ENCODE results near the gene GLP2R.

The GLP2R gene

GRCh38 chr17:9904277-9905077 lies 78.8 kb downstream of the GLP2R start:
- peak overlapping the region; percentile 5 for H2BK120ac ChIP-seq (ENCODE audit: low read depth, low read length)
- DNase-seq (ENCODE audit: low spot score): no peak

DNA sequence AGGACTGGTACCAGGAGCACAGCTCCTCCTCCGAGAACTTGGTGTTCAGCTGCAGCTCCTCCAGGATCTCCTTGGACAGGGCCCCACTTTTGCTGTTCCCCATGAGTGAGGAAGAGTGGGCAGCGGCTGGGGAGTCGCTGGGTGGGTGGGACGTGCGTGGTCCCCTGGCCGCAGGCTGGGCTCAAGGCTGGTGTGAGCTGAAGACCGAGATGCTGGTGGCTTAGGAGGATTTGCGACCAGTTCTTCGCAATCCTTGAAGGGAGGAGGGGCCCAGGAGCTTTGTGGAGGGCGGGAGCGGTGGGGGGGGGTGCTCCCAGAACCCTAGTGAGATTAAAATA lies 79.3 kb downstream of the GLP2R start, which contains the start of gene RCVRN:
RCVRN (minus strand) TSS at position 194 of the 338 bp plus-strand sequence; CDS start at position 103, 91 bp downstream.
- H3K79me1 ChIP-seq (ENCODE audit: low read depth, low read length): no peaks in the 10 kb centered on the region
- H2AFZ ChIP-seq (ENCODE audit: low read length): no peak within 1 kb of the TSS
- peak within 1 kb of the TSS; percentile 5 for H2BK120ac ChIP-seq (ENCODE audit: low read depth, low read length)
- H3K18ac ChIP-seq (ENCODE audit: low read length): peak within 1 kb of the TSS; percentile 48
- no peak within 1 kb of the TSS for H3K4ac ChIP-seq (ENCODE audit: low read length)
- no peak within 1 kb of the TSS for H2BK12ac ChIP-seq (ENCODE audit: low read length)
- no peak within 1 kb of the TSS for H4K8ac ChIP-seq (ENCODE audit: low read depth, low read length)
- no peaks in the 10 kb centered on the region for H3K27me3 ChIP-seq (ENCODE audit: control insufficient read depth in 3 of 3, insufficient read depth in 3 of 3, low read depth in 1 of 3, low read length in 3 of 3)
- no peaks in the 10 kb centered on the region for H3K36me3 ChIP-seq (replicated peaks in 1 of 2; ENCODE audit: control insufficient read depth in 2 of 2, insufficient read depth in 2 of 2, low read length in 2 of 2)
- H3K9ac ChIP-seq (ENCODE audit: low read depth, low read length, poor library complexity): no peak within 1 kb of the TSS
- peak within 1 kb of the TSS; percentile 4 for H3K14ac ChIP-seq (ENCODE audit: low read length)
- H3K4me1 ChIP-seq (ENCODE audit: control insufficient read depth in 2 of 2, insufficient read depth in 1 of 2, low read depth in 1 of 2, low read length in 2 of 2): peaks cover 0 to 20% of the 10 kb centered on the region in 2 donors
- H3K27ac ChIP-seq (replicated peaks; ENCODE audit: low read length): no peak within 1 kb of the TSS
- no peak for DNase-seq (ENCODE audit: low spot score)
- H2BK5ac ChIP-seq (ENCODE audit: low read length): no peak within 1 kb of the TSS
- no CpG with 5 or more reads among the region's 11 CpGs for WGBS, 2 donors (ENCODE audit: extremely low coverage in 2 of 2, insufficient read length in 2 of 2, insufficient replicate concordance in 1 of 2)
- peak within 1 kb of the TSS; percentile 66 for H2AK5ac ChIP-seq (ENCODE audit: low read depth, low read length)
- no peak within 1 kb of the TSS for H4K91ac ChIP-seq (ENCODE audit: low read depth, low read length, poor library complexity)
- H3K9me3 ChIP-seq (replicated peaks in 1 of 2; ENCODE audit: control insufficient read depth in 2 of 2, insufficient read depth in 1 of 2, low read depth in 1 of 2, low read length in 2 of 2): peaks cover 0 to 2% of the 10 kb centered on the region in 2 donors
- H2BK15ac ChIP-seq (ENCODE audit: low read length): peak within 1 kb of the TSS; percentile 45
- peak within 1 kb of the TSS; percentile 29 for H3K23ac ChIP-seq (ENCODE audit: low read depth, low read length, poor library complexity)
- no peak within 1 kb of the TSS for H3K4me3 ChIP-seq (ENCODE audit: low read length in 2 of 2)
- H3K4me2 ChIP-seq (ENCODE audit: insufficient read depth, low read length, poor library complexity, severe bottlenecking): no peak within 1 kb of the TSS

More at GRCh38 chr17:9904277-9905077, 78.8 kb downstream of the GLP2R start:
- Histone ChIP-seq H2BK15ac (ENCODE audit: low read length) (peak overlapping the region; percentile 45), H4K91ac (ENCODE audit: low read depth, low read length, poor library complexity) (no peak overlapping the region), H3K9ac (ENCODE audit: low read depth, low read length, poor library complexity) (no peak overlapping the region), H2AFZ (ENCODE audit: low read length) (no peak overlapping the region), H3K14ac (ENCODE audit: low read length) (peak overlapping the region; percentile 4), H3K4me1 (ENCODE audit: control insufficient read depth in 2 of 2, insufficient read depth in 1 of 2, low read depth in 1 of 2, low read length in 2 of 2) (peaks cover 0 to 21% of the 10 kb centered on the region in 2 donors), H3K36me3 (replicated peaks in 1 of 2; ENCODE audit: control insufficient read depth in 2 of 2, insufficient read depth in 2 of 2, low read length in 2 of 2) (no peaks in the 10 kb centered on the region), H2BK12ac (ENCODE audit: low read length) (no peak overlapping the region), H3K79me1 (ENCODE audit: low read depth, low read length) (no peaks in the 10 kb centered on the region), H3K4me3 (ENCODE audit: low read length in 2 of 2) (no peak overlapping the region), H3K23ac (ENCODE audit: low read depth, low read length, poor library complexity) (peak overlapping the region; percentile 29), H3K27me3 (ENCODE audit: control insufficient read depth in 3 of 3, insufficient read depth in 3 of 3, low read depth in 1 of 3, low read length in 3 of 3) (no peaks in the 10 kb centered on the region), H3K4me2 (ENCODE audit: insufficient read depth, low read length, poor library complexity, severe bottlenecking) (no peak overlapping the region), H4K8ac (ENCODE audit: low read depth, low read length) (no peak overlapping the region), H2AK5ac (ENCODE audit: low read depth, low read length) (peak overlapping the region; percentile 66), H3K4ac (ENCODE audit: low read length) (no peak overlapping the region), H3K27ac (replicated peaks; ENCODE audit: low read length) (no peak overlapping the region), H2BK5ac (ENCODE audit: low read length) (no peak overlapping the region), H3K18ac (ENCODE audit: low read length) (peak overlapping the region; percentile 48), H3K9me3 (replicated peaks in 1 of 2; ENCODE audit: control insufficient read depth in 2 of 2, insufficient read depth in 1 of 2, low read depth in 1 of 2, low read length in 2 of 2) (peaks cover 0 to 2% of the 10 kb centered on the region in 2 donors)
- WGBS, 2 donors (ENCODE audit: extremely low coverage in 2 of 2, insufficient read length in 2 of 2, insufficient replicate concordance in 1 of 2): no CpG with 5 or more reads among the region's 35 CpGs

GRCh38 chr17:9905902-9906301 lies 80.2 kb downstream of the GLP2R start:
- H3K14ac ChIP-seq (ENCODE audit: low read length): no peak overlapping the region
- no peak overlapping the region for H3K27ac ChIP-seq (replicated peaks; ENCODE audit: low read length)
- H3K9ac ChIP-seq (ENCODE audit: low read depth, low read length, poor library complexity): no peak overlapping the region
- H3K4me2 ChIP-seq (ENCODE audit: insufficient read depth, low read length, poor library complexity, severe bottlenecking): no peak overlapping the region
- H3K36me3 ChIP-seq (replicated peaks in 1 of 2; ENCODE audit: control insufficient read depth in 2 of 2, insufficient read depth in 2 of 2, low read length in 2 of 2): no peaks in the 10 kb centered on the region
- H4K91ac ChIP-seq (ENCODE audit: low read depth, low read length, poor library complexity): no peak overlapping the region
- H2AK5ac ChIP-seq (ENCODE audit: low read depth, low read length): no peak overlapping the region
- H3K9me3 ChIP-seq (replicated peaks in 1 of 2; ENCODE audit: control insufficient read depth in 2 of 2, insufficient read depth in 1 of 2, low read depth in 1 of 2, low read length in 2 of 2): peaks cover 0 to 2% of the 10 kb centered on the region in 2 donors
- DNase-seq (ENCODE audit: low spot score): no peak
- H2BK12ac ChIP-seq (ENCODE audit: low read length): no peak overlapping the region
- no peak overlapping the region for H3K4me3 ChIP-seq (ENCODE audit: low read length in 2 of 2)
- H3K79me1 ChIP-seq (ENCODE audit: low read depth, low read length): no peaks in the 10 kb centered on the region
- H2BK5ac ChIP-seq (ENCODE audit: low read length): no peak overlapping the region
- peaks cover 0 to 18% of the 10 kb centered on the region in 2 donors for H3K4me1 ChIP-seq (ENCODE audit: control insufficient read depth in 2 of 2, insufficient read depth in 1 of 2, low read depth in 1 of 2, low read length in 2 of 2)
- no peak overlapping the region for H3K23ac ChIP-seq (ENCODE audit: low read depth, low read length, poor library complexity)
- no peak overlapping the region for H2AFZ ChIP-seq (ENCODE audit: low read length)
- no peaks in the 10 kb centered on the region for H3K27me3 ChIP-seq (ENCODE audit: control insufficient read depth in 3 of 3, insufficient read depth in 3 of 3, low read depth in 1 of 3, low read length in 3 of 3)
- no CpG with 5 or more reads among the region's 4 CpGs for WGBS, 2 donors (ENCODE audit: extremely low coverage in 2 of 2, insufficient read length in 2 of 2, insufficient replicate concordance in 1 of 2)
- no peak overlapping the region for H3K4ac ChIP-seq (ENCODE audit: low read length)
- no peak overlapping the region for H3K18ac ChIP-seq (ENCODE audit: low read length)
- no peak overlapping the region for H4K8ac ChIP-seq (ENCODE audit: low read depth, low read length)
- no peak overlapping the region for H2BK15ac ChIP-seq (ENCODE audit: low read length)
- H2BK120ac ChIP-seq (ENCODE audit: low read depth, low read length): no peak overlapping the region

DNA sequence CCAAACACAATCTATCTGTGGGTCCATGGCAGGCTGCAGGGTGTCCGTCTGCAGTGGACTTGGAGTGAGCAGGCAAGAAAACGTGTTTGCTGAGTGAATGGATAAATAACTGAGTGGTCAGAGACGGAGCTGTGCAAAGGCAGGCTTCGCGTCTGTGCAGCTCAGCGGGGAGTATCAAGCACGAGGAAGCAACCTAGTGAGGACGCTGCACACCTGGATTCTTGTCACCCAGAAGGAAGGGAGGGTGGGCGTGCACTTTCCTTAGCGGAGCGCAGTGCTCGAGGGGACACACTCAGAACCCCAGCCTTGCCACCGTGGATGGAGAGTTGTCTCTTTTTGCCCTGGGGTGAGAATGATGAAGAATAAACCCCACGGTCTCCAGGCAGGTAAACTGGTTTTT lies 80.9 kb downstream of the GLP2R start:
- Histone ChIP-seq H2BK15ac (ENCODE audit: low read length) (peak overlapping the region; percentile 79), H2AFZ (ENCODE audit: low read length) (no peak overlapping the region), H4K91ac (ENCODE audit: low read depth, low read length, poor library complexity) (peak overlapping the region; percentile 19), H2BK12ac (ENCODE audit: low read length) (no peak overlapping the region), H3K27me3 (ENCODE audit: control insufficient read depth in 3 of 3, insufficient read depth in 3 of 3, low read depth in 1 of 3, low read length in 3 of 3) (no peaks in the 10 kb centered on the region), H4K8ac (ENCODE audit: low read depth, low read length) (no peak overlapping the region), H3K4me3 (ENCODE audit: low read length in 2 of 2) (no peak overlapping the region), H3K9me3 (replicated peaks in 1 of 2; ENCODE audit: control insufficient read depth in 2 of 2, insufficient read depth in 1 of 2, low read depth in 1 of 2, low read length in 2 of 2) (peaks cover 0 to 2% of the 10 kb centered on the region in 2 donors), H3K27ac (replicated peaks; ENCODE audit: low read length) (no peak overlapping the region), H3K79me1 (ENCODE audit: low read depth, low read length) (no peaks in the 10 kb centered on the region), H3K36me3 (replicated peaks in 1 of 2; ENCODE audit: control insufficient read depth in 2 of 2, insufficient read depth in 2 of 2, low read length in 2 of 2) (no peaks in the 10 kb centered on the region), H3K23ac (ENCODE audit: low read depth, low read length, poor library complexity) (no peak overlapping the region), H3K18ac (ENCODE audit: low read length) (peak overlapping the region; percentile 78), H2BK5ac (ENCODE audit: low read length) (no peak overlapping the region), H3K4ac (ENCODE audit: low read length) (no peak overlapping the region), H2BK120ac (ENCODE audit: low read depth, low read length) (peak overlapping the region; percentile 10), H3K4me2 (ENCODE audit: insufficient read depth, low read length, poor library complexity, severe bottlenecking) (no peak overlapping the region), H3K14ac (ENCODE audit: low read length) (no peak overlapping the region), H3K4me1 (ENCODE audit: control insufficient read depth in 2 of 2, insufficient read depth in 1 of 2, low read depth in 1 of 2, low read length in 2 of 2) (peaks cover 0 to 16% of the 10 kb centered on the region in 2 donors), H2AK5ac (ENCODE audit: low read depth, low read length) (no peak overlapping the region), H3K9ac (ENCODE audit: low read depth, low read length, poor library complexity) (no peak overlapping the region)
- no peak for DNase-seq (ENCODE audit: low spot score)
- no CpG with 5 or more reads among the region's 14 CpGs for WGBS, 2 donors (ENCODE audit: extremely low coverage in 2 of 2, insufficient read length in 2 of 2, insufficient replicate concordance in 1 of 2)
